ENCODE measurements around the gene GCNT3. TPM values are rescaled to one million over a fixed set of nuclear protein-coding genes. Genes with fewer than 3 reads are reported as not detected.

Gene GCNT3
- total RNA-seq, 5 donors from 2014 or later (not counting 1 experiment from before 2014, with no cell fraction given) = 0.22 to 0.29 TPM; not detected in 3

DNA sequence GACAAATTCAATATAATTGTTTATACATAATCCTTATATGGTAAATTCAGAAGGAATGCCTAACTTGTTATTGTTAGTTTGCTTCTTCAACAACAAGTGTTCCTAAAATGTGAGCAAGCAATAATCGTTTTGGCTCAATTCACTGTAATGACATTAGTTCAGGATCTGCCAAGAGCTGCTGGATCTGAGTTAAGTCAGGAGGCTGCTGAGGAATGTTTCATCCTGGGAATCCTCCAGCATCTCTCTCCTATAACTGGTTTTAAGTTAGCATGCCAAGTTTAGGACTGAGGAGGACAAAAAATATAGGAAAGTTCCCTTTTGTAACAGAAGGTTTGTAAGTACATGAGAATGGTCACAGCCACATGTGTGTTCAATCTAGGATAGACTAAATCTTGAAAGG is 50.7 kb downstream of the GCNT3 start:
- Histone ChIP-seq H3K9me3 (no peaks in the 10 kb centered on the region), H3K27ac (ENCODE audit: low read length) (no peak overlapping the region), H3K36me3 (ENCODE audit: control insufficient read depth in 2 of 2, extremely low read depth in 1 of 2, insufficient read depth in 1 of 2, low read length in 1 of 2) (peaks cover 0 to 29% of the 10 kb centered on the region in 2 donors), H3K4me1 (ENCODE audit: control insufficient read depth in 1 of 2, extremely low read depth in 1 of 2, insufficient read depth in 2 of 2, low read length in 2 of 2) (peaks cover 0 to 6% of the 10 kb centered on the region in 2 experiments), H3K4me3 (ENCODE audit: control insufficient read depth in 1 of 2, extremely low read depth in 1 of 2, low read length in 1 of 2) (no peak overlapping the region), H3K27me3 (replicated peaks in 1 of 2; ENCODE audit: control insufficient read depth in 2 of 2, extremely low read depth in 1 of 2, insufficient read depth in 2 of 2, low read length in 1 of 2) (no peaks in the 10 kb centered on the region)
- ChIA-PET CTCF (no interaction called here), POLR2A (interaction anchor here in 1 of 2 donors (0.7 kb wide), 1 partner anchor 8 kb away, joined by 3 read pairs; no protein-coding TSS in a partner anchor)
- peaks cover 4 to 12% (median 8%) of the 10 kb centered on the region in 3 donors for H3K4me1 Mint-ChIP-seq
- H3K27ac Mint-ChIP-seq = no peak overlapping the region
- no peak overlapping the region for H3K4me3 Mint-ChIP-seq
- H3K27me3 Mint-ChIP-seq = no peaks in the 10 kb centered on the region
- DNase-seq (no peak), ATAC-seq (replicated peaks in 1 of 4) (no peak)
- 100% methylated on average over 1 of the region's 1 CpG for WGBS (ENCODE audit: insufficient coverage)
- H3K36me3 Mint-ChIP-seq = peaks cover 25% of the 10 kb centered on the region
- no peaks in the 10 kb centered on the region for H3K9me3 Mint-ChIP-seq

DNA sequence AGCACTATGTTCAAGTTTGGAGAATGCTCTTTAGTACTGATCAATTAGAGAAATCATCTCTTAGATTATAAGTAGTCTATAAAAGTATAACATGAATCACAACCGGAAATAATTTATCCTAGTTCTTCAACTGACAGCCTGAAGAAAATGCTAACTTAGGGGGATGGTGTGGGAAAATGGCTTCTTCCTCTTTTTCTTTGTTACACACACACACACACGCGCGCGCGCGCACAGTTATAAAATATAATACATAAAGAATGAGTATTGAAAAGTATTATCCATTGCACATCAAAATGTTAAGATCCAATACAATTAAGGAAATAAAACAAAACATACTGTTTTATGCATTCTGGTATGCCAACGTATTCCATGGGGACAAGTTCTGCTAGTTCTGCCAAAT is 57.0 kb downstream of the GCNT3 start:
- no peaks in the 10 kb centered on the region for H3K9me3 ChIP-seq
- WGBS (ENCODE audit: insufficient coverage) = no CpG with 5 or more reads among the region's 8 CpGs
- Mint-ChIP-seq H3K36me3 (peaks cover 42% of the 10 kb centered on the region), H3K9me3 (no peaks in the 10 kb centered on the region), H3K27me3 (no peaks in the 10 kb centered on the region), H3K4me1 (peaks cover 0 to 3% (median 2%) of the 10 kb centered on the region in 3 donors), H3K4me3 (no peak overlapping the region), H3K27ac (no peak overlapping the region)
- H3K36me3 ChIP-seq (ENCODE audit: control insufficient read depth in 2 of 2, extremely low read depth in 1 of 2, insufficient read depth in 1 of 2, low read length in 1 of 2) = peaks cover 4 to 66% of the 10 kb centered on the region in 2 donors
- no peak overlapping the region for H3K27ac ChIP-seq (ENCODE audit: low read length)
- H3K4me1 ChIP-seq (ENCODE audit: control insufficient read depth in 1 of 2, extremely low read depth in 1 of 2, insufficient read depth in 2 of 2, low read length in 2 of 2) = no peaks in the 10 kb centered on the region
- ATAC-seq (replicated peaks in 1 of 4) = no peak
- POLR2A ChIA-PET = interaction anchor here (0.6 to 0.7 kb wide), 2 partner anchors 10 to 1243 kb away, joined by 3 read pairs; no protein-coding TSS in a partner anchor
- CTCF ChIA-PET = no interaction called here
- no peaks in the 10 kb centered on the region for H3K27me3 ChIP-seq (replicated peaks in 1 of 2; ENCODE audit: control insufficient read depth in 2 of 2, extremely low read depth in 1 of 2, insufficient read depth in 2 of 2, low read length in 1 of 2)
- DNase-seq = no peak
- H3K4me3 ChIP-seq (ENCODE audit: control insufficient read depth in 1 of 2, extremely low read depth in 1 of 2, low read length in 1 of 2) = no peak overlapping the region

Other genes with a start within 250 kb of the GCNT3 start
- 10 to 100 TPM in 1 of 5 donors, 1 to 10 TPM in 4; 1.3 to 11.7 (median 4.3) TPM for gene MYO1E, start 238.9 kb upstream of the GCNT3 start, total RNA-seq
- gene FAM81A, start 173.6 kb upstream of the GCNT3 start, total RNA-seq = under 1 TPM in 2 of 5 donors, not detected in 3; 0.37 to 0.39 TPM
- 10 to 100 TPM; 44.1 to 70.6 (median 53.3) TPM for gene GTF2A2, start 45.7 kb downstream of the GCNT3 start, total RNA-seq
- gene BNIP2, start 77.5 kb downstream of the GCNT3 start, total RNA-seq = 10 to 100 TPM; 71.5 to 96.5 (median 79.5) TPM